HG03558 (cell line): ENCODE measurements around the gene ZNF138.

Experiments
- ATAC-seq: cut with Tn5 transposase; IDR thresholded peaks from one replicate; pipeline ENCODE4 v1.9.1; 2021; ENCODE audit warnings: moderate number of reproducible peaks; ENCODE audit not compliant: unreplicated experiment; ENCODE audit errors: extremely low read depth

ZNF138 gene

GRCh38 chr7:64874114-64874513 is 79.9 kb downstream of the ZNF138 start:
- no peak for ATAC-seq

GRCh38 chr7:64874562-64875250 is 80.5 kb downstream of the ZNF138 start:
- no peak for ATAC-seq

- ATAC-seq: no peak
Observed at GRCh38 chr7:64875258-64875657, 81.0 kb downstream of the ZNF138 start.

- ATAC-seq: no peak
Observed at GRCh38 chr7:64875658-64876406, 81.6 kb downstream of the ZNF138 start.

- no peak for ATAC-seq
Observed at GRCh38 chr7:64876792-64877713, 82.8 kb downstream of the ZNF138 start.

- ATAC-seq: no peak
Observed at GRCh38 chr7:64877714-64878610, 83.7 kb downstream of the ZNF138 start.

GRCh38 chr7:64878684-64879083 is 84.5 kb downstream of the ZNF138 start:
- ATAC-seq: no peak

GRCh38 chr7:64879086-64879730 is 85.0 kb downstream of the ZNF138 start:
- ATAC-seq: no peak

GRCh38 chr7:64879800-64880199 is 85.6 kb downstream of the ZNF138 start:
- ATAC-seq: no peak

- no peak for ATAC-seq
Observed at GRCh38 chr7:64880322-64881297, 86.4 kb downstream of the ZNF138 start.

- ATAC-seq: no peak
Observed at GRCh38 chr7:64881461-64882287, 87.4 kb downstream of the ZNF138 start.

- ATAC-seq: no peak
Observed at GRCh38 chr7:64882341-64883112, 88.3 kb downstream of the ZNF138 start.
